GM19351 (cell line): Measurements from ENCODE around the gene PCBP3.
"Not testable (repeated sequence)": the region's sequence is repeated elsewhere in the genome, so short reads cannot be mapped to it uniquely, and the experiment has no call there.

ENCODE experiments used
- ATAC-seq: cut with Tn5 transposase; IDR thresholded peaks from one replicate; pipeline ENCODE4 v1.9.1; 2021; ENCODE audit warnings: mild to moderate bottlenecking, moderate library complexity; ENCODE audit not compliant: unreplicated experiment

Gene PCBP3

GRCh38 chr21:45802956-45803617 is 159.6 kb downstream of the PCBP3 start:
- ATAC-seq = no peak

GRCh38 chr21:45803618-45804340 is 160.3 kb downstream of the PCBP3 start:
- ATAC-seq = no peak

- ATAC-seq = no peak
Measured at GRCh38 chr21:45804809-45805313, 161.3 kb downstream of the PCBP3 start.

DNA sequence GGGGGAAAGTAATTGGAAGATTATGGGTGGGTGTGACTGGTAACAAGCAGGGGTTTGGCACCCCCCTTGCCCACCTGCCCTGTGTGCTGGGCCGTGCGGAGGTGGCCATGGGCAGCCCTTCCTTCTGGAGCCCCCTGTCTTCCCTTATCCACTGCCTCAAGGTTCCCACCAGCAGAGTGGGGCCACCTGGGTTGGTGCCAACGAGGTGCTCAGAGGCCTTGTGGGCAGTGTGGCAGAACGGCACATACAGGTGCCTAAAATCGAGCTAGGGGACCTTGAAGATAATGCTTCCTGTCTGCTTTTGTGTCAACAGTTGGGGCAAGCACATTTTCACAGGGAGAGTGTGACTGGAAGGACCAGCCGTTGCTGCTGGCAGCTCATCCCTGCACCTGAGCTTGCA is 161.8 kb downstream of the PCBP3 start:
- ATAC-seq = no peak

DNA sequence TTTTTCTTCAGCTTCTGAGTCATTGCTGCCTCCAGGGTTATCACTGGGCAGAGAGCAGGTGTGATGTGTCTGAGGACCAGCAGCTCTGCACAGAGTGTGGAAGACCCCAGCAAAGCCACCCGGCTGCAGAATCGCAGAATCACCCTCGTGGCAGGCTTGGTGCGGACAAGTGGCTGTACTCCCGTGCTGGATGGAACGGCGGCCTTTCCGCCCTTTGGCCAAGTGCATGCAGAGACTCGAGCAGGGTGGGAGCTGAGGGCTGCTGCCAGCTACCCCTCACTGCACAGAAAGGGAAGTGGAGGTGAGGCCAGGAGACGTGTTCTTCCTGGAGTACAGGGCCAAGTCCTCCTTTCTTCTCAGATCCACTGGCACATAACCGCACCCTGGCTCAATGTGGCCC is 162.5 kb downstream of the PCBP3 start:
- no peak for ATAC-seq

DNA sequence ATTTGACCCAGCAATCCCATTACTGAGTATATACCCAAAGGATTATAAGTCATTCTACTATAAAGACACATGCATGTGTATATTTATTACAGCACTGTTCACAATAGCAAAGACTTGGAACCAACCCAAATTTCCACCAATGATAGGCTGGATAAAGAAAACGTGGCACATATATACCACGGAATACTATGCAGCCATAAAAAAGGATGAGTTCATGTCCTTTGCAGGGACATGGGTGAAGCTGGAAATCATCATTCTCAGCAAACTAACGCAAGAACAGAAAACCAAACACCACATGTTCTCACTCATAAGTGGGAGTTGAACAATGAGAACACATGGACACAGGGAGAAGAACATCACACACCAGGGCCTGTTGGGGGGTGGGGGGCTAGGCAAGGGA is 165.1 kb downstream of the PCBP3 start:
- ATAC-seq = not testable (repeated sequence)

GRCh38 chr21:45809421-45809820 is 165.9 kb downstream of the PCBP3 start:
- ATAC-seq = no peak

DNA sequence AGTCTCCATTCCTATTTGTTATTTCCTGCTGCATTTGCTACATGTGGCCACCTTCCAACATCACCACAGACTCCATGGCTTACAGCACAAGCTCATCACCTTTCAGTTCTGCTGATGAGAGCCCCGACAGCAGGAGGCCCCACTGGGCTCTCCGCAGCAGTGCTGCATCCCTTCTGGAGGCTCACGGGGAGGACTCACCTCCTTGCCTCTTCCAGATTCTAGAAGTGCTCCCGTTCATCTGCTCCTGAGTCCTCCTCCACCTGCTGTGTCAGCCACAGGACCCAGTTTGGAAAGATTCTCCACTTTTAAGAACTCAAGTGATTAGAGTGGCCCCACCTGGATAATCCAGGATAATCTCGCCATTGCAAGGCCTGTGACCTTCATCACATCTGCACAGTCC is 167.6 kb downstream of the PCBP3 start:
- ATAC-seq = no peak

- ATAC-seq = not testable (repeated sequence)
Measured at GRCh38 chr21:45814210-45814940, 170.8 kb downstream of the PCBP3 start.

DNA sequence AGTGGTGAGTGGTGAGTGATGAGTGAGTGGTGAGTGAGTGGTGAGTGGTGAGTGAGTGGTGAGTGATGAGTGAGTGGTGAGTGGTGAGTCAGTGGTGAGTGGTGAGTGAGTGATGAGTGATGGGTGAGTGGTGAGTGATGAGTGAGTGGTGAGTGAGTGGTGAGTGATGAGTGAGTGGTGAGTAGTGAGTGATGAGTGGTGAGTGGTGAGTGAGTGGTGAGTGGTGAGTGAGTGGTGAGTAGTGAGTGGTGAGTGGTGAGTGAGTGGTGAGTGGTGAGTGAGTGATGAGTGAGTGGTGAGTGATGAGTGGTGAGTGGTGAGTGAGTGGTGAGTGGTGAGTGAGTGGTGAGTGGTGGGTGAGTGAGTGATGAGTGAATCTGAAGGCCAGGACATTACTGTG is 172.3 kb downstream of the PCBP3 start:
- not testable (repeated sequence) for ATAC-seq

DNA sequence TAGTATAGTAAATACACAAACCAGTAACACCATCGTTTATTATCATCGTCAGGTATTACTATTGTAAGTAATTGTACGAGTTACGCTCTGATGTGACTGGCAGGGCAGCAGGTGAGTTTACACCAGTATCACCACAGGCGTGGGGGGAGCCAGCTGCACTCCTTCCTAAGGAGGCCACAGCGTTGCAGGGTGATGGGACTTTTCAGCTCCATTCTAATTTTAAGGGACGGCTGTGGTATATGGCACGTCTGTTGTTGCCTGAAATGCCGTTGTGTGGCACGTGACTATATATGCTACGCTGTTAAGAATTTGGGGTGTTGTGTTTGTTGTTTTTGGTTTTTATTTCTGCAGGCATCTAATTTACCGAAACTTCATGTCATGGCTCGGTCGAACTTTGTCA is 173.3 kb downstream of the PCBP3 start:
- ATAC-seq = no peak

GRCh38 chr21:45817345-45817744 is 173.8 kb downstream of the PCBP3 start:
- no peak for ATAC-seq

- ATAC-seq = no peak
Measured at GRCh38 chr21:45818276-45818903, 174.9 kb downstream of the PCBP3 start.

DNA sequence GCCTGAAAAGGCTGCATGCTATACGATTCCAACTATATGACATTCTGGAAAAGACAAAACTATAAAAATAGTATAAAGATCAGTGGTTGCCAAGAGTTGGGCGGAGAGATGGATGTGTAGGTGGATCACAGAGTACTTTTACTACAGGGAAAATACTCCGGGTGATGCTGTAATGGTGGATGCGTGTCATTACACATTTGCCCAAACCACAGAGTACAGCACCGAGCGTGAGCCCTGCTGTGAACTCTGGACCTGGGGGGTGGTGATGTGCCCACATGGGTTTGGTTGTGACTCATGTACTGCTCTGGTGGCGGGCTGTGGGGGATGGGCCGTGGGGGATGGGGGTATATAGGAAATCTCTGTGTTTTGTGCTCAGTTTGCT is 175.4 kb downstream of the PCBP3 start:
- ATAC-seq = peak; percentile 64

- ATAC-seq = no peak
Measured at GRCh38 chr21:45819478-45820170, 176.1 kb downstream of the PCBP3 start.

- ATAC-seq = no peak
Measured at GRCh38 chr21:45820171-45821091, 176.9 kb downstream of the PCBP3 start.

DNA sequence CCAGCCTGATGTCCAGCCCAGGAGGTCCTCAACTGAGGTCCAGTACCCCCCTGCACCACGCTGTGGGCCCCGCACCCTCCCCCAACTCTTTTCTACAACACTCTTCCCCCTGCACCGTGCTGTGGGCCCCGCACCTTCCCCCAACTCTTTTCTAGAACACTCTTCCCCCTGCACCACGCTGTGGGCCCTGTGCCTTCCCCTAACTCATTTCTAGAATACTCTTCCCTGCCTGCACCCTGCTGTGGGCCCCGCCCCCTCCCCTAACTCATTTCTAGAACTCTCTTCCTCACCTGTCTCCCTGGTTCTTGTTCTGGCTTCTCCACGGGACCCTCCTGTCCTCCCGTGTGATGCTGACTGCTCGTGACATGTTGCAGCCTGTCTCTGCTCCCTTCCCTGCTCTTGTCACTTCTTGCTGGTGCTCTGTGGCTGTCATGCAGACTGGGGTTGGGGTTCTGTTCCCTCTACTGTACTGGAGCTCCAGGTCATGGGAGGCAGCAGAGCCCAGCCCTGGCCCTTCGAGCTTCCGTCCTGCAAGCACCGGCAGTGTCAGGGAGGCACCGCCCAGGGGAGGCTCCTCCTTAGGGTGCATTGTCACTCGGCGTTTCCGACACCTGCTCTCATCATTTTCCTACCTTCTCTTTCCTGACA is 177.9 kb downstream of the PCBP3 start:
- ATAC-seq = no peak

DNA sequence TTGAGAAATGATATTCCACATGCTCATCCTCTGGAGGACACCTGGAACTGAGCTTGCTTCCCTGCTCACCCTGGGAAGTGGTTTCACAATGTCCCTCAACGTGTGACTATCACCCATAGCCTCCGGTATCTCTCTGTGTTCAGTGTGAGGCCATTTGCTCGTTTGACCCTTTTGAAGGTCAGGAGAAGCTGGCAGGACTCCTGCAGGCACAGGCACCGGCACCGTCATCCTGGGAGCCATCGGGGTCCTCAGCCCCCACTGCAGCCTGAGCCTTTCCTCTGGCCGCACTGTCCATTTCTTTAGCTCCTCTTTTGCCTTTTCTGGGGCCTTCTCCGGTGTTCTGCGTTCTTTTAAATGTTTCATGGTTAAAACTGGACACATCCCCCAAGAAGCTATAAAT is 178.5 kb downstream of the PCBP3 start:
- no peak for ATAC-seq

GRCh38 chr21:45822429-45823099 is 179.0 kb downstream of the PCBP3 start:
- no peak for ATAC-seq
